HG03135 (cell line): Measurements from ENCODE around the gene THAP8.
"Not testable (repeated sequence)": the region's sequence is repeated elsewhere in the genome, so short reads cannot be mapped to it uniquely, and the experiment has no call there.

ENCODE experiments used
- ATAC-seq: cut with Tn5 transposase; IDR thresholded peaks from one replicate; pipeline ENCODE4 v1.9.1; 2021; ENCODE audit warnings: mild to moderate bottlenecking, moderate library complexity; ENCODE audit not compliant: unreplicated experiment

The THAP8 gene

GRCh38 chr19:36068810-36069499 lies 14.9 kb upstream of the THAP8 start:
- not testable (repeated sequence) for ATAC-seq

- no peak for ATAC-seq
Observed at GRCh38 chr19:36067681-36068080, 13.6 kb upstream of the THAP8 start.

GRCh38 chr19:36064826-36065225 lies 10.7 kb upstream of the THAP8 start:
- ATAC-seq = no peak

- no peak for ATAC-seq
Observed at GRCh38 chr19:36061367-36061766, 7.3 kb upstream of the THAP8 start.

- ATAC-seq = no peak
Observed at GRCh38 chr19:36060430-36060829, 6.3 kb upstream of the THAP8 start.

- no peak for ATAC-seq
Observed at GRCh38 chr19:36059180-36059910, 5.3 kb upstream of the THAP8 start.

- no peak for ATAC-seq
Observed at GRCh38 chr19:36058481-36059179, 4.5 kb upstream of the THAP8 start.

- ATAC-seq = peak; percentile 65
Observed at GRCh38 chr19:36054733-36055686, 925 bp upstream of the THAP8 start, which contains the start of gene WDR62. Gene WDR62 (plus strand): TSS chr19:36054897. CDS start chr19:36054972, 75 bp downstream.

GRCh38 chr19:36051637-36052036 lies 2.4 kb downstream of the THAP8 start:
- no peak for ATAC-seq

- ATAC-seq = no peak
Observed at GRCh38 chr19:36051236-36051635, 2.8 kb downstream of the THAP8 start.

- ATAC-seq = no peak
Observed at GRCh38 chr19:36049080-36049698, 4.9 kb downstream of the THAP8 start.

GRCh38 chr19:36047835-36048234 lies 6.2 kb downstream of the THAP8 start:
- no peak for ATAC-seq

- ATAC-seq = no peak
Observed at GRCh38 chr19:36046443-36047050, 7.5 kb downstream of the THAP8 start.

- no peak for ATAC-seq
Observed at GRCh38 chr19:36043952-36044351, 10.1 kb downstream of the THAP8 start.

GRCh38 chr19:36041831-36042230 lies 12.3 kb downstream of the THAP8 start:
- ATAC-seq = no peak

GRCh38 chr19:36041092-36041491 lies 13.0 kb downstream of the THAP8 start:
- ATAC-seq = not testable (repeated sequence)

- ATAC-seq = no peak
Observed at GRCh38 chr19:36040495-36040894, 13.6 kb downstream of the THAP8 start.

GRCh38 chr19:36032251-36033104 lies 21.6 kb downstream of the THAP8 start, which contains the start of gene CLIP3:
Gene CLIP3 (minus strand): TSS chr19:36032873. CDS start chr19:36032357, 516 bp downstream.
- no peak for ATAC-seq

- no peak for ATAC-seq
Observed at GRCh38 chr19:36031308-36031707, 22.8 kb downstream of the THAP8 start.
